ENCODE results near the gene PFKL.

DNA sequence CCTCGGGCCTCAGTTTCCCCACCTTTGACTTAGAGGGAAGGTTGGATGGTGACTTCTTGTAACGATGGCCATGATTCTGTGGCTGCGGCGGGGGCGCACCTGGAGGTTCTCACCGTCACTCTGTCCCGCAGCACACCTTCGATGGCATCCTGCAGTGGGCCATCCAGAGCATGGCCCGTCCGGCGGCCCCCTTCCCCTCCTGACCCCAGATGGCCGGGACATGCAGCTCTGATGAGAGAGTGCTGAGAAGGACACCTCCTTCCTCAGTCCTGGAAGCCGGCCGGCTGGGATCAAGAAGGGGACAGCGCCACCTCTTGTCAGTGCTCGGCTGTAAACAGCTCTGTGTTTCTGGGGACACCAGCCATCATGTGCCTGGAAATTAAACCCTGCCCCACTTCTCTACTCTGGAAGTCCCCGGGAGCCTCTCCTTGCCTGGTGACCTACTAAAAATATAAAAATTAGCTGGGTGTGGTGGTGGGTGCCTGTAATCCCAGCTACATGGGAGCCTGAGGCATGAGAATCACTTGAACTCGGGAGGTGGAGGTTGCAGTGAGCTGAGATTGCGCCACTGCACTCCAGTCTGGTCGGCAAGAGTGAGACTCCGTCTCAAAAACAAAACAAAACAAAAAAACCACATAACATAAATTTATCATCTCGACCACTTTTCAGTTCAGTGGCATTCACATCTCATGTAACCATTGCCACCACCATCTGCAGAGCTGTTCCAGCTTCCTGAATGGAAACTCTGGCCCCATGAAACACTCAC lies 2.1 kb upstream of the PFKL start:
- no peak for TF ChIP-seq EZH2 (IDR thresholded peaks at IDR 0.05)
- TF ChIP-seq, protein P1, sequence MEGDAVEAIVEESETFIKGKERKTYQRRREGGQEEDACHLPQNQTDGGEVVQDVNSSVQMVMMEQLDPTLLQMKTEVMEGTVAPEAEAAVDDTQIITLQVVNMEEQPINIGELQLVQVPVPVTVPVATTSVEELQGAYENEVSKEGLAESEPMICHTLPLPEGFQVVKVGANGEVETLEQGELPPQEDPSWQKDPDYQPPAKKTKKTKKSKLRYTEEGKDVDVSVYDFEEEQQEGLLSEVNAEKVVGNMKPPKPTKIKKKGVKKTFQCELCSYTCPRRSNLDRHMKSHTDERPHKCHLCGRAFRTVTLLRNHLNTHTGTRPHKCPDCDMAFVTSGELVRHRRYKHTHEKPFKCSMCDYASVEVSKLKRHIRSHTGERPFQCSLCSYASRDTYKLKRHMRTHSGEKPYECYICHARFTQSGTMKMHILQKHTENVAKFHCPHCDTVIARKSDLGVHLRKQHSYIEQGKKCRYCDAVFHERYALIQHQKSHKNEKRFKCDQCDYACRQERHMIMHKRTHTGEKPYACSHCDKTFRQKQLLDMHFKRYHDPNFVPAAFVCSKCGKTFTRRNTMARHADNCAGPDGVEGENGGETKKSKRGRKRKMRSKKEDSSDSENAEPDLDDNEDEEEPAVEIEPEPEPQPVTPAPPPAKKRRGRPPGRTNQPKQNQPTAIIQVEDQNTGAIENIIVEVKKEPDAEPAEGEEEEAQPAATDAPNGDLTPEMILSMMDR (IDR thresholded peaks at IDR 0.05): peak; percentile 84
- TF ChIP-seq EZH2phosphoT487 (IDR thresholded peaks at IDR 0.05): no peak

All from neural progenitor cell (in vitro differentiated cells).